Skeletal muscle satellite cell (primary cell): ENCODE results near the gene TBXAS1.

Experiments
- H3K27me3 ChIP-seq: 2 replicates; pipeline ENCODE4 v1.7.0; 2013; ENCODE audit warnings: low read length; ENCODE audit not compliant: control insufficient read depth, insufficient read depth
- H3K36me3 ChIP-seq: 2 replicates; pipeline ENCODE4 v1.7.0; 2013; ENCODE audit warnings: mild to moderate bottlenecking, control low read depth, low read length; ENCODE audit not compliant: insufficient read depth
- H3K4me1 ChIP-seq: 2 replicates; pipeline ENCODE4 v1.7.0; 2013; ENCODE audit warnings: low read length; ENCODE audit not compliant: control insufficient read depth, insufficient read depth
- H3K4me2 ChIP-seq: 2 replicates; pipeline ENCODE4 v1.7.0; 2013; ENCODE audit warnings: mild to moderate bottlenecking, low read length
- H3K4me3 ChIP-seq: 2 replicates; pipeline ENCODE4 v1.7.0; 2013; ENCODE audit warnings: low read length
- H3K9ac ChIP-seq: 2 replicates; pipeline ENCODE4 v1.7.0; 2013; ENCODE audit warnings: mild to moderate bottlenecking, low read depth, low read length, moderate library complexity
- H3K9me3 ChIP-seq: replicated peaks from 2 replicates; pipeline ENCODE4 v1.7.0; 2013; ENCODE audit warnings: mild to moderate bottlenecking, control low read depth, low read length

TBXAS1 gene

DNA sequence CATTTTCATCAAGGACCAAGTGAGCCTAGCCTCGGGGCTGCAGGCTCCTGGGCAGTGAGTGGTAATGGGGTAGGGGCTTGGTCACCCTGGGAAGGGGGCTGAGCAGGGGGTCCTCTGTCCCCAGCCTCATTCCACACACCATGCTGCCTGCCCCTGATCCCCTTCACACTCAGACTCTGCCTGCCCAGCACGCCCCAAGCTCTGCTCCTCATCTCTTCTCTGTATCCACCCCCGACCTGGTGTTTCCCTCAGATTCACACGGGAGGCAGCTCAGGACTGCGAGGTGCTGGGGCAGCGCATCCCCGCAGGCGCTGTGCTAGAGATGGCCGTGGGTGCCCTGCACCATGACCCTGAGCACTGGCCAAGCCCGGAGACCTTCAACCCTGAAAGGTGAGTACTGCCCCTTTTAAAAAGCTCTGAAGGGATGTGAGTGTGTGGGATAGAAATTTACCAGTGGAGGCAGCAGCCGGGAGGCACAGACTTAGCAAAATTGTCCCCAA, 186.5 kb downstream of the TBXAS1 start:
- H3K4me3 ChIP-seq = no peak overlapping the region
- H3K27me3 ChIP-seq = peaks cover 70% of the 10 kb centered on the region
- no peaks in the 10 kb centered on the region for H3K9me3 ChIP-seq
- no peak overlapping the region for H3K4me2 ChIP-seq
- no peak overlapping the region for H3K9ac ChIP-seq
- H3K4me1 ChIP-seq = no peaks in the 10 kb centered on the region
- H3K36me3 ChIP-seq = no peaks in the 10 kb centered on the region

DNA sequence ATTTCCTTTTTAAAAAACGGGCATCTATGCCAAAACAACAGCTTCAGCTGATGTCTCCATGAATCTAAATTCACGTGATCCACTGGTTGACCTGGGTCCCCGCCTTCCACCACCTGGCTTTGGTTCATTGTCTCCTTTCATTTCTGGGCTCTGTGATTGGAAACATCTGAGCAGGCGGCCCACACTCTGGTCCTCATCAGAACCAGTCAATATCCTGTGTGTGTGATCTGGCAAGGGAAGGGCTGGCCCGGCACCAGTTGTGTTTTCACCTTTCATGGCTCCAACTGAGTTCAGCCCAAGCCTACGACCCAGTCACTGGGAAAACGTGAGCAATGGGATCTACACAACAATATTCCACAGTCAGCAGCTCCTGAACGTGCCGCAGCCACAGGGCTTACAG, 187.5 kb downstream of the TBXAS1 start:
- H3K9me3 ChIP-seq = no peaks in the 10 kb centered on the region
- H3K4me3 ChIP-seq = no peak overlapping the region
- no peaks in the 10 kb centered on the region for H3K36me3 ChIP-seq
- H3K9ac ChIP-seq = no peak overlapping the region
- H3K27me3 ChIP-seq = peaks cover 61% of the 10 kb centered on the region
- no peak overlapping the region for H3K4me2 ChIP-seq
- H3K4me1 ChIP-seq = no peaks in the 10 kb centered on the region

DNA sequence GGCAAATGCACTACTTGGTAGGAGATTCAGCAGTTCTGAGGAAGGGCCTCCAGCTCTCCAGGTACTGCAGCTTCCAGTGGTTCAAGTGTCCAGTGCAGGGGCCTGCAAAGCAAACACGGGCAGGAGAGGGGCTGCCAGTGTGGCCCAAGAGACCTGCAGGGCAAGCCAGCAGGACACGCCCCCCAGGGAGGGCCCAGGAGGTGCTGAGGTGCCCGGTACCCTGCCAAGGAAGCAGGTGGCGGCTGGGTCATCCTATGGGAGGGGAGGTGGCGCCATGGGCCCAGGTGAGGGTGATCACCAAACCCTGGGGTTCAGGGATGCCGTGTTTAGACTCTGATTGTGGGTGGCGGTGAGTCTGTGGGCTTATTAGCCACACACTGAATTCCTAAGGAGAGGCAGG, 188.0 kb downstream of the TBXAS1 start:
- Histone ChIP-seq H3K4me2 (no peak overlapping the region), H3K9me3 (no peaks in the 10 kb centered on the region), H3K36me3 (no peaks in the 10 kb centered on the region), H3K4me1 (no peaks in the 10 kb centered on the region), H3K4me3 (no peak overlapping the region), H3K27me3 (peaks cover 56% of the 10 kb centered on the region), H3K9ac (no peak overlapping the region)

DNA sequence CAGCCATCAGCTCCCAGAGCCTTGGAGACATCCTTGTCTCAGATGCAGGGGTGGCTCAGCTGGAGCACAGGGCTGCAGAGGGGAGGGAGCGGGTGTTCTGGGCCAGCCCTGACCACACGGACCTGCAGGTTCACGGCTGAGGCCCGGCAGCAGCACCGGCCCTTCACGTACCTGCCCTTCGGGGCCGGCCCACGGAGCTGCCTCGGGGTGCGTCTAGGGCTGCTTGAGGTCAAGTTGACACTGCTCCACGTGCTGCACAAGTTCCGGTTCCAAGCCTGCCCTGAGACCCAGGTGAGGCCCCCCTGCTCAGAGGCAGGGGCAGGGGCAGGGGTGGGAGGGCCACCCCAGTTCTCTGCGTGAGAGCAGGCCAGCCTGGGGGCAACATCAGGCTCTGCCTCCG, 188.5 kb downstream of the TBXAS1 start:
- H3K9me3 ChIP-seq = no peaks in the 10 kb centered on the region

DNA sequence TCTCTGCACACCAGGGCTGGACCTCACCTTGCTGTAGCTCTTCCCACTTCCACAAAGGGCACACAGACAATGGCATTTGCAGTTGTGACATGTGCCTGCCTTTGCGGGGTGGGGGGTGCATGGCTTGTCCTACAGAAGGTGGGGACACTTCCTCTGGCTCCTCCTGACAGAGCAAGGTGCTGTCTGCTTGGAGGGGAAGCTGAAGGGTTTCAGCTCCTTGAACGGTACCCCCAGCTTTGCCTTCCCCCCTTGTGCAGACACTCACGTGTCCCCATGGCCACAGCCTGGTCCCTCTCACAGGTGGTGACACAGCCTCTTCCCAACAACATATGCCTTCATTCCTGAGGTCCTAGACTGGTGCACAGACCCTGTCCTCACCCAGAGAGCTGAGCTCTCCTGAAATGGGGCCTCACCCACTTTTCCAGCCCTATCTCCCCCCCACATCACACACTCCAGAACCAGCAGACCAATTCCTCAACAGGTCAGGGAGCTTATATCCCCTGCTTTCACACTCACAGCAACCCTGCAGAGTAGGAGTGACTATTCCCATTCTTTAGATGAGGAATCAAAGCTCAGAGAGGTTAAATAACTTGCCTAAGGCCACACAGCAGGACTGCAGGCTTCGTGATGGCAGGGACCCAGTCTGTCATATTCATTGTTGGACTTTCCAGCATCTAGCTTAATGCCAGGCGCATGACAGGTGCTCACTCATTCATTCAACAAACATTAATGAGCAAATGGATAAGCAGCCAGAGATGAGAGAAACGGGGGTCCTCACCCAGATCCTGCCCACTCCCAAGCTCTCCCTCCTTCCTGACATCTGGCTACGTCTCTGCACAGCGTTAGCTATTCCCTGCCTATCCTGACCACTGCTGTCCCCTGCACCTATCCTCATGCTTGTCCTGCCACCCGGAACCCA, 189.3 kb downstream of the TBXAS1 start:
- no peaks in the 10 kb centered on the region for H3K9me3 ChIP-seq
- H3K27me3 ChIP-seq = peaks cover 44% of the 10 kb centered on the region
- H3K4me3 ChIP-seq = no peak overlapping the region
- H3K4me1 ChIP-seq = peaks cover 6% of the 10 kb centered on the region
- no peak overlapping the region for H3K4me2 ChIP-seq
- H3K36me3 ChIP-seq = no peaks in the 10 kb centered on the region
- no peak overlapping the region for H3K9ac ChIP-seq

More for the DNA sequence above, 188.5 kb downstream of the TBXAS1 start:
- Histone ChIP-seq H3K4me3 (no peak overlapping the region), H3K4me2 (no peak overlapping the region), H3K4me1 (peaks cover 4% of the 10 kb centered on the region), H3K36me3 (no peaks in the 10 kb centered on the region), H3K27me3 (peaks cover 52% of the 10 kb centered on the region), H3K9ac (no peak overlapping the region)

DNA sequence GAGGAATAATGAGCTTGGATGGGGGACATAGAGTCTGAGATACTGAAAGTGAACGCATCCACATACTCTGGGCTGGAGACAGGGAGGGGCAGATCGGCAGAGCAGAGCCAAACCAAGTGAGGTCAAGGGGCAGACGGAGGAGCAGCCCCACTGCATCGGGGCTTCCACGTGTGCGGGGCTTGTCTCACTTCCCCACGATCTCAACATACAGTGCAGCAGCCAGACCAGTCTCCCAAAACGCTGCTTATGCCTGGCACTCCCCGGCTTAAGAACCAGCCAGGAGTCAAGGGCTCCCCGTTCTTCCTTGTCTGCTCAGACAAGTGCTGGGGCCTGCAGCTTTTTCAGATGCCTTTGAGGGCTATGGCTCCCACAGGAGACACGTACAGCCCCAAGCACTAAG, 190.1 kb downstream of the TBXAS1 start:
- Histone ChIP-seq H3K4me2 (no peak overlapping the region), H3K4me3 (no peak overlapping the region), H3K9ac (no peak overlapping the region), H3K9me3 (no peaks in the 10 kb centered on the region), H3K4me1 (peaks cover 6% of the 10 kb centered on the region), H3K36me3 (no peaks in the 10 kb centered on the region), H3K27me3 (peaks cover 36% of the 10 kb centered on the region)

DNA sequence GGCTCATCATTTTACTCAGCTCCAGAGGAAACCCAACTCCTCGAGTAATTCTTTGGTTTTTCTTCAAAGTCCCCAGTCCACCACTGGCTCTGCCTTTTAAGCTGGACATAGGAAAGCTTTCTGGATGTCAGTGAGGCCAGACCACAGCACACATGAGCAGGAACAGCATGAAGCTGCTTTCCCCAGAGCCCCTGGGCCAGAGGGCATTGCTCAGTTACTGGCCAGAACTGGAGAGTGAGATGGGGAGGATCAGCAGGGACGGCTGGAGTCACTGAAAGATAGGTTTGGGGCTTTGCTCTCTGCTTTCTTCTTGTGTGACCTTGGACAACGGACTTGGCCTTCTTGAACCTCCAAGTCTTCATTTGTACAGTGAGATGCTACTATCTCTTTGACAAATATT, 190.5 kb downstream of the TBXAS1 start:
- Histone ChIP-seq H3K4me3 (no peak overlapping the region), H3K4me1 (peaks cover 6% of the 10 kb centered on the region), H3K9ac (no peak overlapping the region), H3K36me3 (no peaks in the 10 kb centered on the region), H3K4me2 (no peak overlapping the region), H3K27me3 (peaks cover 34% of the 10 kb centered on the region), H3K9me3 (no peaks in the 10 kb centered on the region)

DNA sequence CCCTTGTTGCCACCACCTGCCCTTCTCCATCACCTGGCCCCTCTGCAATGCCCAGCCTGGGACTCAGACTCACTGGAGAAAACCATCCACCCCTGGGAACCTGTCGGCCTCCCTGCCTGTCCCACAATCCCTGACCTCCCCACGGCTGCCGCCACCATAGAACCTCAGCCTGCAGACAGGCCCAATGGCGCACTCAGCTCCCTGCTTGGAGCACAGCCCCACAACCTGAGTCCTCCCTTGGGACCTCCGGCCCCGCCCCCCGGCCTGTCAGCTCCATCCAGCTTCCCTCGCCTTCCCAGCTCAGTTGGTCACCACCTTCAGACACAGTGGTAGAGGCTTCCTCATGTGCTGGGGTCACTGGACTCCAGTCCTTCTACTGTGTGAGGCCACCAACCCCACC, 192.5 kb downstream of the TBXAS1 start:
- peaks cover 20% of the 10 kb centered on the region for H3K27me3 ChIP-seq
- no peak overlapping the region for H3K4me3 ChIP-seq
- no peak overlapping the region for H3K4me2 ChIP-seq
- no peaks in the 10 kb centered on the region for H3K9me3 ChIP-seq
- H3K4me1 ChIP-seq = peaks cover 6% of the 10 kb centered on the region
- no peaks in the 10 kb centered on the region for H3K36me3 ChIP-seq
- no peak overlapping the region for H3K9ac ChIP-seq

DNA sequence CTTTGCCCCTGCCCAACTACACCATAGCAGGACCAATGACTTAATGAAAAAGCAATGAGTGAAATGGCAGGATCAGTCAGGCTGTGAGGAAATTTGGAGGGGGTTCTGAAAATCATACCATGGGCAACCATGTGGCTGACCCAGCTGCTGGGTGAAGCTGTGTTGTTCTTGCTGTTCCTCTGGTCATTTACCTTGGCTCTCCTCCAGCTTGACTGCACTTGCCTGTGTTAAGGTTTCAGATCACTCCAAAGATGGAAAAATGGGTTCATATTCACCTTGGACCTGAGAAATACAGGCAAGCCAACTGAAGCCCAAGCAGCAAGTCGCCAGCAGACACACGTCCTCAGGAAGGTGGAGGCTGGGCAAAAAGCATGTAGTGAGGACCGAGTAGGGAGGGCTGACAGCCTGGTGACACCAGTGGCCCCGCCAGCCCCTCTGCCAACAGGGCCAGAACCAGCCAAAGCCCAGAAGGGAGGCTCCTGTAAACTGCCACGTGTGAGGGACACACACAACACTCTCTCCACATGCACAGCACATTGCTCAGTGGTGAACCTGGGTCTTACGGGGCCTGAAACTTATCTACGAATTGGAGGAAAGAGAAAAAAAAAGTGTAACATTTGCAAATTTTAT, 193.6 kb downstream of the TBXAS1 start:
- Histone ChIP-seq H3K27me3 (peaks cover 16% of the 10 kb centered on the region), H3K9me3 (no peaks in the 10 kb centered on the region), H3K4me3 (no peak overlapping the region), H3K36me3 (no peaks in the 10 kb centered on the region), H3K4me2 (no peak overlapping the region), H3K4me1 (peaks cover 6% of the 10 kb centered on the region), H3K9ac (no peak overlapping the region)

DNA sequence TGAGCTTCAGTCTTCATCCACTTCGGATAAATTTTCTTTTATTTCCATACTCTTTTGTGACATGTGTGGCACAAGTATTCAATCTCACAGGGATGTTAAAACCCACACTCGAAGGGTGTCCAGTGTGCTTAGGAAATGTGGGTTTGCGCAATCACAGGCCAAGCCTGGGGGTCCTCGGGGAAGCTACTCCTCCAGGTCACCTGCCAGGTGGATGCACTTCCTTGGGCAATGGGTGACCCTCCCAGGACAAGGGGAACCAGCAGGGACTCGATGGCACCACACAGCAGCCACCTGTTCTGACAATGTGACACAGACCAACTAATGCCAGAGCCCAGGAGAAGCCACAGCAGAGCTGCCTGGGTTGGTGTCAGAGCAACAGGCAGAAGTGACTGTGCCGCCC, 194.7 kb downstream of the TBXAS1 start:
- Histone ChIP-seq H3K4me3 (no peak overlapping the region), H3K36me3 (no peaks in the 10 kb centered on the region), H3K4me1 (peaks cover 6% of the 10 kb centered on the region), H3K4me2 (no peak overlapping the region), H3K27me3 (peaks cover 10% of the 10 kb centered on the region), H3K9me3 (no peaks in the 10 kb centered on the region), H3K9ac (no peak overlapping the region)

DNA sequence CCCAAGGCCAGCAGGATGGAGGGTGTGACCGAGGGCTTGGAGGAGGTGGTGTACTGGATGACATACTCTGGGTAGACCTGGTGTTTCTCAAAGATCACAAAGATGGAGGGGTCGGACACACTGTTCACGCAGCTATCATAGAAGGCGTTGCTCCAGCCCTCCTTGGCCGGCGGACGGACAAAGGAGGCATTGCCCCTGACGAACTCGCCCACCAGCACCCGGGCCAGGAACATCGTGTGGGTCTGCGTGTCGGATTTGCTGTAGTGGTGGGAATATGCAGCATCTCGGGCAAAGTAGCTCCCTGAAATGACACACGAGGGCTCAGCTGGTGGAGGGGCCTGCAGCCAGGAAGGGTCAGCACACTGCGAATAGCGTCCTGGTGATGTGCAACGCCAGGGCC, 195.5 kb downstream of the TBXAS1 start:
- no peak overlapping the region for H3K9ac ChIP-seq
- H3K36me3 ChIP-seq = no peaks in the 10 kb centered on the region
- H3K27me3 ChIP-seq = peaks cover 2% of the 10 kb centered on the region

More for the DNA sequence above, 195.5 kb downstream of the TBXAS1 start:
- Histone ChIP-seq H3K4me3 (no peak overlapping the region), H3K4me1 (peaks cover 6% of the 10 kb centered on the region), H3K4me2 (no peak overlapping the region), H3K9me3 (no peaks in the 10 kb centered on the region)
